ENCODE results near the gene ULK1.

DNA sequence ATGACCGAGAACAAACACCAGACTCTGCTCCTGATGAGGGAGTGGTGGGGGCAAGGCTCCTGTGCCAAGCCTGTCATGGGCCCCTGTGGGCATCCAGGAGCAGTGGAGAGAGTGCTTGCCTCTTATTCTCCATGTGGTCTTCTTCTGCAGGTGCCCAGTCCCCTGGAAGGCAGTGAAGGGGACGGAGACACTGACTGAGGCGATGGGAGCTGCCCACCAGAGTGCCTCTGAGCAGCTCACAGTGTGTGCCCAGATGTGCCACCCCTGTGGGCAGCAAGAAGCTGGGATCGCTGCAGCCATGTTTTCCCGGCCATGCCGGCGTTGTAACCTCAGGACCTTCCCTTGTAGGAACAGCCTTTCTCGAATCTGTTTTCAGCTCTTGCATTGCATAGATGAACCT is 49.0 kb downstream of the ULK1 start:
- no peak for TF ChIP-seq POLR2A (IDR thresholded peaks at IDR 0.05)
- TF ChIP-seq, protein P1, sequence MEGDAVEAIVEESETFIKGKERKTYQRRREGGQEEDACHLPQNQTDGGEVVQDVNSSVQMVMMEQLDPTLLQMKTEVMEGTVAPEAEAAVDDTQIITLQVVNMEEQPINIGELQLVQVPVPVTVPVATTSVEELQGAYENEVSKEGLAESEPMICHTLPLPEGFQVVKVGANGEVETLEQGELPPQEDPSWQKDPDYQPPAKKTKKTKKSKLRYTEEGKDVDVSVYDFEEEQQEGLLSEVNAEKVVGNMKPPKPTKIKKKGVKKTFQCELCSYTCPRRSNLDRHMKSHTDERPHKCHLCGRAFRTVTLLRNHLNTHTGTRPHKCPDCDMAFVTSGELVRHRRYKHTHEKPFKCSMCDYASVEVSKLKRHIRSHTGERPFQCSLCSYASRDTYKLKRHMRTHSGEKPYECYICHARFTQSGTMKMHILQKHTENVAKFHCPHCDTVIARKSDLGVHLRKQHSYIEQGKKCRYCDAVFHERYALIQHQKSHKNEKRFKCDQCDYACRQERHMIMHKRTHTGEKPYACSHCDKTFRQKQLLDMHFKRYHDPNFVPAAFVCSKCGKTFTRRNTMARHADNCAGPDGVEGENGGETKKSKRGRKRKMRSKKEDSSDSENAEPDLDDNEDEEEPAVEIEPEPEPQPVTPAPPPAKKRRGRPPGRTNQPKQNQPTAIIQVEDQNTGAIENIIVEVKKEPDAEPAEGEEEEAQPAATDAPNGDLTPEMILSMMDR (IDR thresholded peaks at IDR 0.05), result no peak

All from adrenal gland (tissue), 5 donors.